Caco-2 (cell line): ENCODE data around the gene CDC73. TPM values are rescaled to one million over a fixed set of nuclear protein-coding genes. Genes with fewer than 3 reads are reported as not detected.

Experiments
- BruUV-seq: library from RNA; stranded (reverse); fragments of 400-500 nt; replicated peaks from 2 replicates; lab custom pipeline; 2021; lab: Mats Ljungman, UMichigan
- CTCF ChIA-PET: fragments of 300-600 bp; sonication (Branson Sonifier 250); formaldehyde crosslinking; loops from one replicate; lab custom pipeline; 2022; ENCODE audit warnings: antibody characterized with exemption; lab: Charles Lee
- POLR2A ChIA-PET: fragments of 300-600 bp; sonication (Branson Sonifier 250); formaldehyde crosslinking; loops from one replicate; lab custom pipeline; 2022; ENCODE audit warnings: antibody characterized with exemption; lab: Charles Lee
- DNase-seq, 2 experiments: peaks; one replicate each; pipeline versions ENCODE4 v3.0.0 to v3.0.0-alpha.2; 2020 to 2022
- H3K27me3 ChIP-seq: replicated peaks from 2 replicates; pipeline ENCODE4 v1.6.0; 2011; ENCODE audit warnings: low read length; ENCODE audit not compliant: control insufficient read depth, insufficient read depth
- H3K36me3 ChIP-seq: 2 replicates; pipeline ENCODE4 v1.5.1; 2011; ENCODE audit warnings: low read length; ENCODE audit not compliant: control insufficient read depth, insufficient read depth
- H3K4me1 ChIP-seq: fragments of 250-450 bp; sonication (Bioruptor Pico); 2 replicates; pipeline ENCODE4 v1.5.1; 2020; ENCODE audit warnings: mild to moderate bottlenecking
- H3K4me3 ChIP-seq: 2 replicates; pipeline ENCODE4 v1.5.1; 2011; ENCODE audit warnings: low read depth, mild to moderate bottlenecking, control low read depth, low read length
- H3K9me3 ChIP-seq: fragments of 250-450 bp; sonication (Bioruptor Pico); 2 replicates; pipeline ENCODE4 v1.5.1; 2020; ENCODE audit warnings: mild to moderate bottlenecking, moderate library complexity
- H3K27ac Mint-ChIP-seq: one replicate; pipeline ENCODE4 v1.8.0; 2022; ENCODE audit warnings: mixed read lengths; ENCODE audit not compliant: unreplicated experiment
- H3K27me3 Mint-ChIP-seq: one replicate; pipeline ENCODE4 v1.8.0; 2022; ENCODE audit warnings: mixed read lengths; ENCODE audit not compliant: insufficient read depth, unreplicated experiment
- H3K36me3 Mint-ChIP-seq: one replicate; pipeline ENCODE4 v1.8.0; 2022; ENCODE audit warnings: mild to moderate bottlenecking, mixed read lengths; ENCODE audit not compliant: insufficient read depth, unreplicated experiment
- H3K4me1 Mint-ChIP-seq: one replicate; pipeline ENCODE4 v1.8.0; 2022; ENCODE audit warnings: low read depth, mixed read lengths; ENCODE audit not compliant: unreplicated experiment
- H3K4me3 Mint-ChIP-seq: one replicate; pipeline ENCODE4 v1.8.0; 2022; ENCODE audit warnings: mild to moderate bottlenecking, moderate library complexity, mixed read lengths; ENCODE audit not compliant: unreplicated experiment
- H3K9me3 Mint-ChIP-seq: one replicate; pipeline ENCODE4 v1.8.0; 2022; ENCODE audit warnings: mixed read lengths; ENCODE audit not compliant: unreplicated experiment
- CTCF ChIP-seq, 2 experiments: fragments of 200-600 bp in 1 of 2; IDR thresholded peaks; 1 replicate in 1 of 2; 2 replicates in 1 of 2; pipeline versions ENCODE4 v1.5.1 to v1.8.0; 2011 to 2022; ENCODE audit warnings: antibody characterized with exemption in 1 of 2, control low read depth in 1 of 2, inconsistent platforms in 1 of 2, low read depth in 1 of 2, low read length in 1 of 2, mild to moderate bottlenecking in 1 of 2, moderate library complexity in 1 of 2; ENCODE audit not compliant: insufficient read depth in 1 of 2, severe bottlenecking in 1 of 2, unreplicated experiment in 1 of 2
- intact Hi-C: fragments of 100-400 bp; cut with micrococcal nuclease; formaldehyde crosslinking; loops from one replicate; pipeline ENCODE4 v1.10.0; 2022; ENCODE audit not compliant: unreplicated experiment
- total RNA-seq: library from RNA; stranded (reverse); gene quantifications from 2 replicates; pipeline ENCODE4 v1.2.3, GENCODE V29; 2022

The CDC73 gene
- total RNA-seq, 1 experiment from 2014 or later: 48.9 TPM

GRCh38 chr1:193242000-193242399 is 120.2 kb downstream of the CDC73 start:
- Histone ChIP-seq H3K4me1 (peaks cover 7% of the 10 kb centered on the region), H3K9me3 (no peaks in the 10 kb centered on the region), H3K4me3 (no peak overlapping the region), H3K36me3 (no peaks in the 10 kb centered on the region), H3K27me3 (no peaks in the 10 kb centered on the region)
- DNase-seq: no peak
- Mint-ChIP-seq H3K27me3 (no peaks in the 10 kb centered on the region), H3K27ac (no peak overlapping the region), H3K4me1 (peaks cover 13% of the 10 kb centered on the region), H3K4me3 (no peak overlapping the region), H3K9me3 (no peaks in the 10 kb centered on the region), H3K36me3 (peaks cover 31% of the 10 kb centered on the region)
- TF ChIP-seq CTCF (IDR thresholded peaks at IDR 0.05; ENCODE audit: insufficient read depth in 1 of 2, low read depth in 1 of 2, low read length in 1 of 2, severe bottlenecking in 1 of 2, unreplicated experiment in 1 of 2): no peak
- BruUV-seq: no TSS peak
- ChIA-PET CTCF (no interaction called here), POLR2A (no interaction called here)
- intact Hi-C loops: no loop called here

GRCh38 chr1:193249187-193249586 is 127.4 kb downstream of the CDC73 start:
- intact Hi-C loops: no loop called here
- no peak for DNase-seq
- Mint-ChIP-seq H3K4me3 (no peak overlapping the region), H3K36me3 (peaks cover 12% of the 10 kb centered on the region), H3K27ac (no peak overlapping the region), H3K9me3 (peaks cover 8% of the 10 kb centered on the region), H3K4me1 (no peaks in the 10 kb centered on the region), H3K27me3 (no peaks in the 10 kb centered on the region)
- ChIA-PET CTCF (no interaction called here), POLR2A (no interaction called here)
- no peak for TF ChIP-seq CTCF (IDR thresholded peaks at IDR 0.05; ENCODE audit: insufficient read depth in 1 of 2, low read depth in 1 of 2, low read length in 1 of 2, severe bottlenecking in 1 of 2, unreplicated experiment in 1 of 2)
- 0 out of 2 replicates have a peak, but pooled peaks cover 2% of the 10 kb centered on the region for H3K36me3 ChIP-seq
- H3K4me3 ChIP-seq: no peak overlapping the region
- BruUV-seq: no TSS peak
- no peaks in the 10 kb centered on the region for H3K27me3 ChIP-seq
- H3K4me1 ChIP-seq: no peaks in the 10 kb centered on the region
- no peaks in the 10 kb centered on the region for H3K9me3 ChIP-seq

- no peak overlapping the region for H3K4me3 Mint-ChIP-seq
- ChIA-PET CTCF (no interaction called here), POLR2A (no interaction called here)
- no peaks in the 10 kb centered on the region for H3K4me1 Mint-ChIP-seq
- H3K9me3 Mint-ChIP-seq: peaks cover 8% of the 10 kb centered on the region
- no peak overlapping the region for H3K4me3 ChIP-seq
- H3K9me3 ChIP-seq: no peaks in the 10 kb centered on the region
- peaks cover 13% of the 10 kb centered on the region for H3K36me3 Mint-ChIP-seq
- H3K36me3 ChIP-seq: 0 out of 2 replicates have a peak, but pooled peaks cover 2% of the 10 kb centered on the region
- no peaks in the 10 kb centered on the region for H3K27me3 ChIP-seq
- TF ChIP-seq CTCF (IDR thresholded peaks at IDR 0.05; ENCODE audit: insufficient read depth in 1 of 2, low read depth in 1 of 2, low read length in 1 of 2, severe bottlenecking in 1 of 2, unreplicated experiment in 1 of 2): no peak
- no TSS peak for BruUV-seq
- no peak for DNase-seq
- no peaks in the 10 kb centered on the region for H3K27me3 Mint-ChIP-seq
- intact Hi-C loops: no loop called here
- no peaks in the 10 kb centered on the region for H3K4me1 ChIP-seq
- H3K27ac Mint-ChIP-seq: no peak overlapping the region
These were observed 130.1 kb downstream of the CDC73 start for GRCh38 chr1:193251950-193252349.
